NCI-H2081 (cell line): ENCODE measurements around the gene PSPH.

Experiments
- DNase-seq, 2 experiments: peaks; one replicate each; lab custom pipeline; 2025; lab: John Stamatoyannopoulos, UW

The PSPH gene

DNA sequence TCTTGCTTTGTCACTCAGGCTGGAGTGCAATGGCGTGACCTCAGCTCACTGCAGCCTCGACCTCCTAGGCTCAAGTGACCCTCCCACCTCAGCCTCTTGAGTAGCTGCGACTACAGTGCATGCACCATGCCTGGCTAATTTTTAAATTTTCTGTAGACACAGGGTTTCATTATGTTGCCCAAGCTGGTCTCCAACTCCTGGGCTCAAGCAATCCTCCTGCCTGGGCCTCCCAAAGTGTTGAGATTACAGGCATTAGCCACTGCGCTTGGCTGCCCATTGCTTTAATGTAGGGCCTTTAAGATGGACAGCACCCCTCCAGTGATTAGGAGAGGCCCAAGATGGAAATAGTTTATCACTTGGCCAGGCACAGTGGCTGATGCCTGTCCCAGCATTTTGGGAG, 47.5 kb downstream of the PSPH start:
- no peak for DNase-seq

DNA sequence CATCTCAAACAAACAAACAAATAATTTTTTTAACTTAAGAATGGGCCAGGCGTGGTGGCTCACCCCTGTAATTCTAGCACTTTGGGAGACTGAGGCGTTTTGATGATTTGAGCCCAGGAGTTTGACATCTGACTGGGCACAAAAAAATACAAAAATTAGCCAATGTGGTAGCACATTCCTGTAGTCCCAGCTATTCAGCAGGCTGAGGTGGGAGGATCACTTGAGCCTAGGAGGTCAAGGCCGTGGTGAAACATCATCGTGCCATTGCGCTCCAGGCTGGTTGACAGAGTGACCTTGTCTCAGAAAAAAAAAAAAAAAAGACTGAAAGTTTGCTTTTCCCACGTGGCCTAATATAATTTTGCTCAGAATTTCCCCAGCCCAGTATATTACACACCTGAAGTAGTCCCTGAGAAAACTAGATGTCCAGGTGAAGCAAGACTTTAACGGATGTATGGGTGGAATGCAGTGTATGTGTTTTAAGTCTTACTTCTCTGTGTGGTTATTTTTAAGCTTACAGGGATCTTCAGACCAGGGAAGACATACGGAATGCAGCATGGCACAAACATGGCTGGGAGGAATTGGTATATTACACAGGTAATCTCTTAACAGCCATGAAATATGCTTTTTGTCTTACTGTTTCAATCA, 54.3 kb downstream of the PSPH start:
- DNase-seq: no peak

DNA sequence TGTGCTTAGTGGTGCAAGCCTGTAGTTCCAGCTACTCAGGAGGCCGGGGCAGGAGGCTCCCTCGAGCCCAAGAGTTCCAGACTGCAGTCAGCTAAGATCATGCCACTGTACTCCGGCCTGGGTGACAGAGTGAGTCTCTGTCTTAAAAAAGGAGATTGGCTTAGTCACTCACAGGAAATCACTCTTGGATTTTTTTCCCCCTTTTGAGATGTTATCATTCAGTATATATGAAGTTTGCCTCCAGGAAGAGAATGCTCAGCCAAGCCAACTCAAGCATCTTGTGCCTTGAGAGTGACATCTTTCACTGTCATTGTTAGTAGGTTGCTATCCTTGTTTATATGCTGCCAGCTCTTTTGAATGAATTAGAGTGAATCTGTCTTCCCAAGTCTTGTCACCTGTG, 58.9 kb downstream of the PSPH start:
- no peak for DNase-seq

GRCh38 chr7:55983537-55983936, 67.7 kb downstream of the PSPH start:
- no peak for DNase-seq

DNA sequence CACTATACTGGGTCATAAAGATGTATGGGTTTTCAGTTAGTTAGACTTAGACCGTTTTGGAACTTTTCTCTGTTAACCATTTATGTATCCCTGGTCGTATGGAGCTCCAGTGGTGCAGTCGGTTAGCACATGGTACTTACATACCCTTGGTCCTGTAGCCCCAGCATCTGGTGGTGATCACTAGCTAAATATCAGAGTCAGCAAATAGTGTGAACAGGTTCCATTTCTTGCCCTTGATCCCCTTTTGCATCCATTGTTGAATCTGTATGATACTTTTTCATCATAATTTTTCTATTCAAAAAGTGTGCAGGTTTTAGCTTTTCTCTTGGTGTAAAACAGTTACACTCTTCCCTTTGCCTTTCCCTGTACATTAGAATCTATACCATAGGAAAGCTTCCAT, 71.0 kb downstream of the PSPH start:
- DNase-seq: no peak

DNA sequence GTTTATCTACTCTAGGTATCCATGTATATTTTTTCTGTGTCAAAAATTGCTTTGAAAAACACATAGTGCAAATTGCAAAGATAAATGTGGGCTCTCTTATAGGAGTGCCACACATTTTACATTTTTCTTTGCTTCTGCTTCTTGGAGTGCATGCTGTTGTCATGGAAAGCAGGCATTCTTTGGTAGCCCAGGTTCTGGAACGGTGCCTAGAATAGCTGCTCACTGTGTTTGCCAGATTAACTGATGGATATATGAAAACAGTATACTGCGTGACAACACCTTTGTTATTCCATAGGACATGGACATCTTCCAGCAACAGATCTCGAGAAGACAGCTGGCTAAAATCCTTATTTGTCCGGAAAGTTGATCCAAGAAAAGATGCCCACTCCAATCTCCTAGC, 73.4 kb downstream of the PSPH start:
- DNase-seq: peak; percentile 79 to 89

GRCh38 chr7:55975988-55976633, 75.1 kb downstream of the PSPH start:
- peak; percentile 46 to 62 for DNase-seq

DNA sequence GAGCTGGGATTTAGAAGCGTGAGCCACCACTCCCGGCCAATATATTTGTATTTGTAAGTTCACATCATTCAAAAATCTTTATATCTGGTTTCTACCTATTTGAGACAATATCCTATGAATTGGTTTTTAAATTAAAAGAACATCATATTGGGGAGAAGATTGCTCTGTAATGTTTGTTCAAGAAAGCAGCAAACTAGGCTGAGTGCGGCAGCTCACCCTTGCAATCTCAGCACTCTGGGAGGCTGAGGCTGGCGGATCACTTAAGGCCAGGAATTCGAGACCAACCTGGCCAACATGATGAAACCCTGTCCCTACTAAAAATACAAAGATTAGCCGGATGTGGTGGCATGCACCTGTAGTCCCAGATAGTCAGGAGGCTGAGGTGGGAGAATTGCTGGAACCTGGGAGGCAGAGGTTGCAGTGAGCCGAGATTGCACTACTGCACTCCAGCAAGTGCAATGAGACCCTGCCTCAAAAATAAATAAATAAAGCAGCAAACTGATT, 77.4 kb downstream of the PSPH start:
- no peak for DNase-seq

GRCh38 chr7:55970978-55971377, 80.3 kb downstream of the PSPH start:
- peak in 1 of 2 experiments; percentile 19 for DNase-seq

- no peak for DNase-seq
Measured at GRCh38 chr7:55970561-55970960, 80.7 kb downstream of the PSPH start.

DNA sequence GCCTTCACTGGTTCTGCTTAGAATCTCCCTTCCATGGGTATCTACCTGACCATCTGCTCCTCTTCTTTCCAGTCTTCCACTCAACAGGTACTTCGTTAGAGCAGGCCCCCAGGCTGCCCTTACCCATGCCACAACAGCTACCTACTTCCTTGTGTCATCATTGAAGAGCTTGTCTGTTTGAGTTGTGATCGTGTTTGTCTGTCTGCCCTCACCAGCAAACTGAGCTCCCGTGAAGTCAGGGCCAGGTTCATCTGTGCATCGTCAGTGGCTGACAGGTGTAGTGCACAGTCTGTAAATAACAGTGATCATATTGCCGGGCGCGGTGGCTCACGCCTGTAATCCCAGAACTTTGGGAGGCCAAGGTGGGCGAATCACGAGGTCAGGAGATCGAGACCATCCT, 81.9 kb downstream of the PSPH start:
- no peak for DNase-seq

DNA sequence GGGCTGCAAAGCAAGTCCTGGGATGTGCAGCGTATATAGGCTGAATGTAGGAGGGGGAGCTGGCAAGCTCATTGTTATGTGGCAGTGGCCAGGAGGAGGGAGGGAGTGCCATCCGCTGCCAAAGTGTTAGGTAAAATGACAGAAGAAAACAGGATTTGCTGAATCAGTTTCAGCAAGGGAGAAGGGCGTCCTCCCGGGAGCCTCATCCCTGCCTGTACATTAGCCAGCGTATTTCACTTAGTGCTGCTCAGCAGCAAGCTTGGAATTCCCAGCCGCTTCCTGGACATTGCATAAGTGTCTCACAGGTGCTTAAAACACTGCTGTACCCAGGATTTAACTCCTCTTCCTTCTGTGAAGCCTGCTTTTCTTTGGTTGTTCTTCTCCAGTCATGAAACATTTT, 84.4 kb downstream of the PSPH start:
- DNase-seq: no peak

- DNase-seq: no peak
Measured at GRCh38 chr7:55965805-55966421, 85.3 kb downstream of the PSPH start.

DNA sequence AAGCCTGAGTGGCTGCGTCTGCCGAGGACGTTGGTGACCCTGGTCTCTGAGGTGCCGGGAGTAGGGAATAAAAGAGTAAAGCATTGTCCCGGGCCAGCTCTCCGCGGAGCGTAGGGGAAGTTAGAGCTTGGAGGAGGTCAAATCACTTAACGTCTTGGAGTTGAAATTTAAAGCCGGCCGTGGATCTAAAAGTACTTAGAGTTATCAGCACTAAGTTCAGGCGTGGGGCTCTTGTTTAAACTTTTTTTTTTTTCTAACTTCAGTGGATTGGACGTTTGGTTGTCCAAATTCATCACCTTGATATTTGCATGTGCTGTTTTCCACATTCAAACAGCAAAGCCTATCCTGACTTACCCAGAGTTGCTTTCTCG, 86.2 kb downstream of the PSPH start:
- DNase-seq: no peak

DNA sequence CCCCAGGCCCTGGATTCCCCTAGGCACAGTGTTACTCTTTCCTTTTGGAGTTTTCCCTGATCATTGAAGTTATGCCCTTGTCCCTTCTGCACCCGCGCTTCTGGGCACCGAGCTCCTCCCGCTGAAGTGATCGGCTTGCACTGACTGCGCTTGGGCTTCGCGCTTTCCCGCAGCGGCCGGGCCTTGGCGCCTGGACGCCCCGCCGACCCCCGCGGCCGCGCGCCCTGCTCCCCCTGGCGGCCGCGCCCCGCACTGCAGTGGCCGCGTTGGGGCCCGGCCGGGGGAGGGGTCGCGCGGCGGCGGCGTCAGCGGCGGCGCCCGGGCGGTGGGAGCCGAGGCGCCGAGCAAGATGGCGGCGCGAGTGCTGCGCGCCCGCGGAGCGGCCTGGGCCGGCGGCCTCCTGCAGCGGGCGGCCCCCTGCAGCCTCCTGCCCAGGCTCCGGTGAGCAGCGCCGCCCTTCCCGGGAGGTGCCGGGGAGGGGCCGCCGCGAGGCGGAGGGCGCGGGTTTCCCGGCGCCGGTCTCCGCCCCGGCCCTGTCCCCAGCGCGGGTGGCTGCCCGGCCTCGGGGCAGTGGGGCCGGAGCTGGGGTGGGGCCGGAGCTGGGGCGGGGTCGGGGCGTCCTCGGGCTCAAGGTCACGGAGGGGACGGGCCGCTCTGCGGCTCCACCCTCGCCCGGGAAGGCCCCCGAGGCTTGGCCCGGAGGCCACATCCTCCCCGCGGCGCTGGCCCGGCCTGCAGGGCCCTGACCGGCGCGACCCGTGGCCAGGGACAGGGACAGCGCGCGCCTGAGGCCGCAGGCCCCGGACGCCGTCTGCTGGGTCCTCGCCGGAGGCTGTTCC, 86.8 kb downstream of the PSPH start, which contains the start of gene NIPSNAP2:
Gene NIPSNAP2, plus strand, starts transcription at position 325 of the 839 bp plus-strand sequence. Its CDS starts 25 bp downstream, at position 350.
- peak; percentile 57 to 77 for DNase-seq

GRCh38 chr7:55963584-55964168, 87.6 kb downstream of the PSPH start:
- no peak for DNase-seq

DNA sequence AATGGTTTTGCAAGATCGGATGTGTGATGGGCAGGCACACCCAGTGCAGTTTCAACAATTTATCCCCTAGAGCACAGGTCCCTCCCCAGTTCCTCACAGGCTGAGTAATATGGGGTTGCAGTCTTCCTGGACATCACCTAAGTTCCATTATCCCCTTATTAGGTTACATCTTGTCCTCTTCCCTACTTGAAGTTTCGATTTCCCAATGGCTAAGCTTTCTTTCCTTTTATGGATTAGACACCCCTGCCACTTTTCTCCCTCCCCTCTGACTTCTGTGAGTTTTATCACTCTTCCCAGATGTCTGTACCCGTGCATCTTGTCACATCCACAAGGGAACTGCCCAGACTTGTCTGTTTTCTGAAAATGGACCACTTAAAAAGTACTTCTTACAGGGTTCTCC, 89.2 kb downstream of the PSPH start:
- DNase-seq: no peak
